Small intestine (tissue), 7 donors: Measurements from ENCODE around the gene NOL6. TPM values are rescaled to one million over a fixed set of nuclear protein-coding genes. Genes with fewer than 3 reads are reported as not detected.
"Not testable (repeated sequence)": the region's sequence is repeated elsewhere in the genome, so short reads cannot be mapped to it uniquely, and the experiment has no call there.

ENCODE experiments used
- DNase-seq, 2 donors: peaks; one replicate each; pipeline versions ENCODE4 v3.0.0 to v3.0.0-alpha.2; 2013
- FAIRE-seq: peaks from 2 replicates; lab custom pipeline; 2012; peaks lifted over from hg19 to GRCh38; lab: Jason Lieb, UNC
- H3K27ac ChIP-seq, 3 donors: one replicate each; pipeline ENCODE4 v1.5.1; 2013; ENCODE audit warnings: low read length in 2 of 3, mild to moderate bottlenecking in 2 of 3, control low read depth in 1 of 3, inconsistent platforms in 1 of 3, low read depth in 1 of 3, moderate library complexity in 1 of 3
- H3K27me3 ChIP-seq, 3 donors: one replicate each; pipeline ENCODE4 v1.6.1; 2013; ENCODE audit warnings: low read length in 3 of 3, inconsistent platforms in 1 of 3; ENCODE audit not compliant: control insufficient read depth in 3 of 3, insufficient read depth in 3 of 3
- H3K36me3 ChIP-seq, 3 donors: one replicate each; pipeline ENCODE4 v1.6.1; 2013; ENCODE audit warnings: low read length in 3 of 3, inconsistent platforms in 1 of 3, low read depth in 1 of 3, mild to moderate bottlenecking in 1 of 3, moderate library complexity in 1 of 3; ENCODE audit not compliant: control insufficient read depth in 3 of 3, insufficient read depth in 2 of 3
- H3K4me1 ChIP-seq, 3 donors: one replicate each; pipeline ENCODE4 v1.6.1; 2013; ENCODE audit warnings: low read length in 2 of 3, inconsistent platforms in 1 of 3, low read depth in 1 of 3, mild to moderate bottlenecking in 1 of 3, moderate library complexity in 1 of 3; ENCODE audit not compliant: control insufficient read depth in 3 of 3, insufficient read depth in 2 of 3
- H3K4me3 ChIP-seq, 3 donors: one replicate each; pipeline ENCODE4 v1.5.1; 2013; ENCODE audit warnings: low read length in 3 of 3, control low read depth in 1 of 3, inconsistent platforms in 1 of 3, low read depth in 1 of 3, mild to moderate bottlenecking in 1 of 3, moderate library complexity in 1 of 3
- H3K9me3 ChIP-seq, 2 donors: one replicate each; pipeline ENCODE4 v1.6.1; 2013; ENCODE audit warnings: low read depth in 1 of 2, low read length in 1 of 2; ENCODE audit not compliant: control insufficient read depth in 2 of 2, insufficient read depth in 1 of 2
- WGBS, 3 donors: extraction: QIAGEN DNeasy Blood & Tissue Kit; methylation state at CpG; one replicate each; pipeline ENCODE4 v1.1.7; 2013; 5-methylcytosine and 5-hydroxymethylcytosine counted together
- polyA plus RNA-seq, 4 donors: library from polyadenylated mRNA; stranded (reverse) in 3 of 4; unstranded in 1 of 4; fragments of 200-250 nt in 3 of 4; fragments of 120-200 nt in 1 of 4; gene quantifications; one replicate each; pipeline versions ENCODE4 v1.2.1 to v1.2.3, GENCODE V29; 2013
- donor health status: healthy with polysubstance abuse.
- donor health status: control.
- donor health status: control.
- donor health status: Bipolar disorder and iron deficiency.
- donor health status: healthy.

NOL6 gene
- polyA plus RNA-seq, 4 donors = 8.5 to 19.6 (median 14.7) TPM

- Histone ChIP-seq H3K27me3 (no peaks in the 10 kb centered on the region), H3K27ac (peak overlapping the region; percentile 41 to 87 (median 72)), H3K4me1 (no peaks in the 10 kb centered on the region), H3K36me3 (no peaks in the 10 kb centered on the region), H3K4me3 (peak overlapping the region; percentile 9 to 82 (median 72)), H3K9me3 (peaks cover 0 to 9% of the 10 kb centered on the region in 2 donors)
- FAIRE-seq = peak; percentile 82
- DNase-seq = peak; percentile 52 to 81
- 5 to 7% (median 6%) methylated on average over 32 of the region's 32 CpGs for WGBS, 3 donors
These were observed 36.8 kb upstream of the NOL6 start for GRCh38 chr9:33510262-33511183.

GRCh38 chr9:33506626-33507370 is 33.1 kb upstream of the NOL6 start:
- no peak for FAIRE-seq
- Histone ChIP-seq H3K27me3 (no peaks in the 10 kb centered on the region), H3K27ac (no peak overlapping the region), H3K9me3 (no peaks in the 10 kb centered on the region), H3K36me3 (no peaks in the 10 kb centered on the region), H3K4me1 (no peaks in the 10 kb centered on the region), H3K4me3 (no peak overlapping the region)
- WGBS, 3 donors = 73 to 80% (median 78%) methylated on average over 7 of the region's 7 CpGs
- DNase-seq = no peak

DNA sequence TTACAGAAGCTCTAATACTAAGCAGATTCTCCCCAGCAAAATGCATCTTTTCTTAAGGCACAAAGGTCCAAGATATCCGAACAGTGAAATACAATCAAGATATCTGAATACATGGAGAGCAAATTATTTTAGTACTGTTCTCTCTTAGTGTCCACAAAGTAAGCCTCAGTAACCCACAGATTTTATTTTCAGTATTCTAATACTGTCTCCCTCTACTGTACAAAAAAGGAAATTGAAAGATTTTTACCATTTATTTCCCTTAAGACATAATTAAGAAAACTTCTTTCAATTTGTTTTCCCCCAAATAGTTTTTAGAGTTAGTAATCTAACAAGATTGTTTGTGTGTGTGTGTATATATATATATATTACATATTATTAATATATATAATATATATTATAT is 24.7 kb upstream of the NOL6 start:
- DNase-seq (no peak), FAIRE-seq (peak; percentile 95)
- no peaks in the 10 kb centered on the region for H3K27me3 ChIP-seq
- H3K27ac ChIP-seq = no peak overlapping the region
- no peak overlapping the region for H3K4me3 ChIP-seq
- no peaks in the 10 kb centered on the region for H3K9me3 ChIP-seq
- 33 to 77% (median 35%) methylated on average over 1 of the region's 1 CpG for WGBS, 3 donors
- no peaks in the 10 kb centered on the region for H3K4me1 ChIP-seq
- H3K36me3 ChIP-seq = no peaks in the 10 kb centered on the region

GRCh38 chr9:33493819-33494218 is 20.1 kb upstream of the NOL6 start:
- H3K27ac ChIP-seq = not testable (repeated sequence)

GRCh38 chr9:33489066-33489465 is 15.3 kb upstream of the NOL6 start:
- Histone ChIP-seq H3K36me3 (no peaks in the 10 kb centered on the region), H3K4me3 (no peak overlapping the region), H3K27ac (no peak overlapping the region), H3K4me1 (no peaks in the 10 kb centered on the region), H3K27me3 (no peaks in the 10 kb centered on the region), H3K9me3 (no peaks in the 10 kb centered on the region)
- FAIRE-seq (no peak), DNase-seq (no peak)
- WGBS, 3 donors = 75 to 84% (median 82%) methylated on average over 2 of the region's 2 CpGs

More at GRCh38 chr9:33493819-33494218, 20.1 kb upstream of the NOL6 start:
- not testable (repeated sequence) for H3K27me3 ChIP-seq, H3K4me1 ChIP-seq, DNase-seq, H3K9me3 ChIP-seq, FAIRE-seq, H3K4me3 ChIP-seq, H3K36me3 ChIP-seq
- WGBS, 3 donors = 48 to 58% (median 56%) methylated on average over 2 of the region's 2 CpGs

DNA sequence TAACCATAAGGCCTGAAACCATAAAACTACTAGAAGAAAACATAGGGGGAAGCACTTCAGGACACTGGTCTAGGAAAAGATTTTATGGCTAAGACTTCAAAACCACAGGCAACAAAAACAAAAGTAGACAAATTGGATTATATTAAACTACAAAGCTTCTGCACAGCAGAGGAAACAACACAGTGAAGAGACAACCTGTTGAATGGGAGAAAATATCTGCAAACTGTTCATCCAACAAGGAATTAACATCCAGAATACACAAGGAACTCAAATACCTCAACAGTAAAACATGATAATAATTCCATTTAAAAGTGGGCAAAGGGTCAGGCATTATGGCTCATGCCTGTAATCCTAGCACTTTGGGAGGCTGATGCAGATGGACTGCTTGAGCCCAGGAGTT is 11.6 kb upstream of the NOL6 start:
- not testable (repeated sequence) for FAIRE-seq, H3K9me3 ChIP-seq

GRCh38 chr9:33480976-33481375 is 7.3 kb upstream of the NOL6 start:
- no peak overlapping the region for H3K4me3 ChIP-seq
- H3K9me3 ChIP-seq = no peaks in the 10 kb centered on the region
- no peak for FAIRE-seq
- 94 to 98% (median 94%) methylated on average over 6 of the region's 6 CpGs for WGBS, 3 donors
- H3K27me3 ChIP-seq = no peaks in the 10 kb centered on the region
- no peak for DNase-seq
- H3K4me1 ChIP-seq = no peaks in the 10 kb centered on the region
- no peaks in the 10 kb centered on the region for H3K36me3 ChIP-seq
- no peak overlapping the region for H3K27ac ChIP-seq

More for the DNA sequence above, 11.6 kb upstream of the NOL6 start:
- H3K4me3 ChIP-seq, H3K27ac ChIP-seq, H3K4me1 ChIP-seq, DNase-seq, H3K36me3 ChIP-seq, H3K27me3 ChIP-seq: not testable (repeated sequence)

GRCh38 chr9:33480106-33480505 is 6.4 kb upstream of the NOL6 start:
- FAIRE-seq (no peak), DNase-seq (no peak)
- WGBS, 3 donors = 62 to 76% (median 67%) methylated on average over 2 of the region's 2 CpGs
- no peak overlapping the region for H3K27ac ChIP-seq
- H3K4me3 ChIP-seq = no peak overlapping the region
- H3K36me3 ChIP-seq = no peaks in the 10 kb centered on the region
- no peaks in the 10 kb centered on the region for H3K9me3 ChIP-seq
- H3K27me3 ChIP-seq = no peaks in the 10 kb centered on the region
- no peaks in the 10 kb centered on the region for H3K4me1 ChIP-seq
